ENCODE data around the gene FMN1.

DNA sequence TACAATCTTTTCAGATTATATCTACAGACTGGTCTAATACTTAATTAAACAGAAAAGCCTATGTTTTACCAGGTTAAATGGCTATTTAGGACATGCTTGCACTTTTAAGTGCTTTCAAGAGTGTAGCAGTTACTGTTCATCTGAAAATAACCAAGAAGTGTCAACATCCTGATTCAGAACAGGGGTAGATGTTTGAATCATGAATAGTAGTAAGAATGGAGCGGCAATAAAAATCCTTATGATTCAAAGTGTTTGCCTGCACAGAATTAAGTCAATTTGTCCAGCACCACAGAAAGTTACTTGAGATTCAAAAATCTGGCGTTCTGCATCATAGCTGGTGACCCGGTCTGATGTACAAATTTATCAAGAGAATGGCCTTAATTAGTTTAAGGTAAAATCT lies 428.4 kb downstream of the FMN1 start:
- TF ChIP-seq, protein P1, sequence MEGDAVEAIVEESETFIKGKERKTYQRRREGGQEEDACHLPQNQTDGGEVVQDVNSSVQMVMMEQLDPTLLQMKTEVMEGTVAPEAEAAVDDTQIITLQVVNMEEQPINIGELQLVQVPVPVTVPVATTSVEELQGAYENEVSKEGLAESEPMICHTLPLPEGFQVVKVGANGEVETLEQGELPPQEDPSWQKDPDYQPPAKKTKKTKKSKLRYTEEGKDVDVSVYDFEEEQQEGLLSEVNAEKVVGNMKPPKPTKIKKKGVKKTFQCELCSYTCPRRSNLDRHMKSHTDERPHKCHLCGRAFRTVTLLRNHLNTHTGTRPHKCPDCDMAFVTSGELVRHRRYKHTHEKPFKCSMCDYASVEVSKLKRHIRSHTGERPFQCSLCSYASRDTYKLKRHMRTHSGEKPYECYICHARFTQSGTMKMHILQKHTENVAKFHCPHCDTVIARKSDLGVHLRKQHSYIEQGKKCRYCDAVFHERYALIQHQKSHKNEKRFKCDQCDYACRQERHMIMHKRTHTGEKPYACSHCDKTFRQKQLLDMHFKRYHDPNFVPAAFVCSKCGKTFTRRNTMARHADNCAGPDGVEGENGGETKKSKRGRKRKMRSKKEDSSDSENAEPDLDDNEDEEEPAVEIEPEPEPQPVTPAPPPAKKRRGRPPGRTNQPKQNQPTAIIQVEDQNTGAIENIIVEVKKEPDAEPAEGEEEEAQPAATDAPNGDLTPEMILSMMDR (IDR thresholded peaks at IDR 0.05) = no peak
- TF ChIP-seq POLR2A (IDR thresholded peaks at IDR 0.05) = no peak

Measured in vagina (tissue), 2 donors.